NCI-H2171 (cell line): ENCODE results near the gene TNRC18.
"Not testable (repeated sequence)": the region's sequence is repeated elsewhere in the genome, so short reads cannot be mapped to it uniquely, and the experiment has no call there.

Source experiments
- DNase-seq: peaks from one replicate; lab custom pipeline; 2025; lab: John Stamatoyannopoulos, UW

TNRC18 gene

GRCh38 chr7:5349437-5350173 is 74.0 kb downstream of the TNRC18 start:
- no peak for DNase-seq

- no peak for DNase-seq
Observed at GRCh38 chr7:5349005-5349380, 74.6 kb downstream of the TNRC18 start.

- DNase-seq, result no peak
Observed at GRCh38 chr7:5348134-5349004, 75.3 kb downstream of the TNRC18 start.

- DNase-seq, result no peak
Observed at GRCh38 chr7:5345671-5346070, 78.0 kb downstream of the TNRC18 start.

- no peak for DNase-seq
Observed at GRCh38 chr7:5345171-5345570, 78.5 kb downstream of the TNRC18 start.

GRCh38 chr7:5344342-5344741 is 79.3 kb downstream of the TNRC18 start:
- no peak for DNase-seq

GRCh38 chr7:5343884-5344283 is 79.8 kb downstream of the TNRC18 start:
- no peak for DNase-seq

GRCh38 chr7:5342631-5343030 is 81.0 kb downstream of the TNRC18 start:
- no peak for DNase-seq

GRCh38 chr7:5339955-5340354 is 83.7 kb downstream of the TNRC18 start:
- no peak for DNase-seq

- no peak for DNase-seq
Observed at GRCh38 chr7:5337047-5337446, 86.6 kb downstream of the TNRC18 start.

- no peak for DNase-seq
Observed at GRCh38 chr7:5334671-5335070, 89.0 kb downstream of the TNRC18 start.

- DNase-seq, result no peak
Observed at GRCh38 chr7:5333121-5334045, 90.3 kb downstream of the TNRC18 start.

GRCh38 chr7:5332579-5332978 is 91.1 kb downstream of the TNRC18 start:
- no peak for DNase-seq

- DNase-seq, result no peak
Observed at GRCh38 chr7:5330288-5330687, 93.3 kb downstream of the TNRC18 start.

GRCh38 chr7:5324961-5325360 is 98.7 kb downstream of the TNRC18 start:
- DNase-seq, result no peak

GRCh38 chr7:5323800-5324781 is 99.5 kb downstream of the TNRC18 start:
- not testable (repeated sequence) for DNase-seq

GRCh38 chr7:5322621-5323410 is 100.8 kb downstream of the TNRC18 start:
- DNase-seq, result no peak

GRCh38 chr7:5320802-5321396 is 102.7 kb downstream of the TNRC18 start:
- no peak for DNase-seq

- DNase-seq, result no peak
Observed at GRCh38 chr7:5320391-5320790, 103.2 kb downstream of the TNRC18 start.

- not testable (repeated sequence) for DNase-seq
Observed at GRCh38 chr7:5318613-5319012, 105.0 kb downstream of the TNRC18 start.
